Prostate gland (tissue), 2 donors: ENCODE measurements around the gene FRYL.

ENCODE experiments used
- CTCF ChIP-seq, 4 experiments: fragments of 200-600 bp in 2 of 4; fragments of 450-650 bp in 2 of 4; sonication (generic) in 2 of 4; IDR thresholded peaks; 1 replicate in 3 of 4; 2 replicates in 1 of 4; pipeline ENCODE4 v1.5.1; 2016 to 2019; ENCODE audit warnings: antibody characterized with exemption in 4 of 4, mild to moderate bottlenecking in 2 of 4, moderate library complexity in 2 of 4
- POLR2AphosphoS5 ChIP-seq: sonication (generic); formaldehyde crosslinking; IDR thresholded peaks from one replicate; pipeline ENCODE4 v1.6.1; 2017; ENCODE audit warnings: antibody characterized with exemption

GRCh38 chr4:48462363-48462762, 317.7 kb downstream of the FRYL start:
- TF ChIP-seq CTCF (IDR thresholded peaks at IDR 0.05) (no peak), POLR2AphosphoS5 (no peak)
